Mucosa of gallbladder (tissue), 1 donor: ENCODE data around the gene COL4A4. TPM values are rescaled to one million over a fixed set of nuclear protein-coding genes. Genes with fewer than 3 reads are reported as not detected.
"Not testable (repeated sequence)": the region's sequence is repeated elsewhere in the genome, so short reads cannot be mapped to it uniquely, and the experiment has no call there.

Experiments
- DNase-seq: peaks from one replicate; pipeline ENCODE4 v3.0.0-alpha.2; 2020; ENCODE audit warnings: low spot score
- total RNA-seq: library from RNA; stranded (reverse); gene quantifications from one replicate; pipeline ENCODE4 v1.2.1, GENCODE V29; 2021
- donor health status: DM: no; HTN: no; CAD: no.

COL4A4 gene
- total RNA-seq = 30.4 TPM

GRCh38 chr2:227163998-227164762 lies at the start of gene COL4A4, which contains the start of gene COL4A3:
Gene COL4A4 (minus strand): TSS chr2:227164205. CDS start chr2:227147483, 16,722 bp downstream.
Gene COL4A3 (plus strand): TSS chr2:227164624. CDS start chr2:227164727, 103 bp downstream.
- peak; percentile 47 for DNase-seq

DNA sequence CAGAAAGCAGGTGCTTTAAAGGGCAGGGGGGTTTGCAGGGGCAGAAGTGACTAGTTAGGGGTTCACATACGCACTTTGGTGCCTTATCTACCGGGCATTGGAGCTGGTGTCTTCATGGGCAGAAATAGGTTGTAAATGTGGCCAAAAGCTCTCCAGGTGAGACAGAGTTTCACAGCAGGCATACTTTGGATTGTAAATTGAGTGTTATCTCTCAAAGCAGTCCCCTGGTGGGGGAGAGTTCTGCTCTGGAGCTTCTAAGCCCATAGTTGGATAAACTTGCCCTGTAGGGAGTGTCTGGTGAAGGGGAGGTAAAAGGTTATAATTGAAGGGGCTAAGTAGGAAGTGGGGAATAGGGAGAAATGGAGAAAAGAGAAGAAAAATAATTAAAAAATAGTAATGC lies 43.6 kb upstream of the COL4A4 start:
- no peak for DNase-seq

- DNase-seq = no peak
Observed at GRCh38 chr2:227206406-227206805, 42.4 kb upstream of the COL4A4 start.

DNA sequence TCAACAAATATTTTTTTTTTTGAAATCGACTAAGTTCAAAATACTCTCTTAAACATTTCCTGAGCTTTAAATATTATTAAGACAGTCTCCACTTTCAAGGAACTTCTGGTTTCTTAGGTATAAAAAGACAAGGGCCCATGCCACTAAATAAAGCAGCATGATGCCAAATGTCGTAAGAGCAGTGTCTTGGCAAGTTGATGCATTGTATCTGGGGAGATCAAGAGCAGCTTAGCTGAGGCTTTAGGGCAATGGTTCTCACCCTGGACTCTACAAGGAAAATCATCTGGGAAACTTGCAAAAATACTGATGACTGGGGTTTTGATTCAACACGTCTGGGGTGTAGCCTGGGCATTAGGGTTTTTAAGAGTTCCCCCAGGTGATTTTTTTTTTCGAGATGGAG lies 41.7 kb upstream of the COL4A4 start:
- no peak for DNase-seq

GRCh38 chr2:227204452-227204851 lies 40.4 kb upstream of the COL4A4 start:
- DNase-seq = no peak

- DNase-seq = no peak
Observed at GRCh38 chr2:227201771-227202170, 37.8 kb upstream of the COL4A4 start.

DNA sequence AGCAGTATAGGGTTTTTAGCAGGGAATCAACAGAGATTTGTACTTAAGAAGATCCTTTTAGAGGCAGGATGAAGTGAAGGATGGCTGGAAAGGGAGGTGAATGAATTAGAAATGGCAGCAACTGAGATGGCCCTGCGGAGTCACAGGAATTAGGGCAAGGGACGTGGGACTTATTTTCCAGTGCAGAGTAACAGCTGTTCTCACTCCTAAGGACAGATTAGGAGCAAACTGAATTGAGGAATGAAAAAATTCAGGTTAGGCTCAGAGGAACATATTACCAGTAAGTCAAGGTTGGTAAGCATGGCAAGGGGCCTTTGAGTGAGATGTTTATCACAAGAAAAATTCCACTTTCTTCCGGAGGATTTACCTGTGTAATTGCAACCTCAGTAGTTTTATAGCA lies 34.9 kb upstream of the COL4A4 start:
- no peak for DNase-seq

GRCh38 chr2:227194219-227194618 lies 30.2 kb upstream of the COL4A4 start:
- no peak for DNase-seq

GRCh38 chr2:227192491-227192890 lies 28.5 kb upstream of the COL4A4 start:
- DNase-seq = no peak

- DNase-seq = no peak
Observed at GRCh38 chr2:227191367-227191766, 27.4 kb upstream of the COL4A4 start.

DNA sequence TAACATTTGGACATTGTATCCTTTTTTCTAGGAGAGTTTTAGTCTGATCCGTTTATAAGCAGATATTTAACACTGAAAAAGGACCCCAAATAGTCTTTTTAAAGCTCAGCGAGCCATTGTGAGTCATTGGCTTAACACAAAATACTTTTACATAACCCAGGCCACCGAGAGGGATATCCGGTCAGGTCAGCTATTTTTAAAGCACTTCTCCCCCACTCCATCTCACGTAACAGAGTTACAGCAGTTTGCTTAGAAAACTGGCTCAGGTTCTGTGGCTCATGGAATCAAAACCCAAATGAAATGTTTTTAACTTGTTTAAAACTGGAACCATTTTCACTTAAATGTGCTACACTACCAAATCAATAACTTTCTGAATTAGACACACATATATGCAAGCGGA lies 24.3 kb upstream of the COL4A4 start:
- no peak for DNase-seq

DNA sequence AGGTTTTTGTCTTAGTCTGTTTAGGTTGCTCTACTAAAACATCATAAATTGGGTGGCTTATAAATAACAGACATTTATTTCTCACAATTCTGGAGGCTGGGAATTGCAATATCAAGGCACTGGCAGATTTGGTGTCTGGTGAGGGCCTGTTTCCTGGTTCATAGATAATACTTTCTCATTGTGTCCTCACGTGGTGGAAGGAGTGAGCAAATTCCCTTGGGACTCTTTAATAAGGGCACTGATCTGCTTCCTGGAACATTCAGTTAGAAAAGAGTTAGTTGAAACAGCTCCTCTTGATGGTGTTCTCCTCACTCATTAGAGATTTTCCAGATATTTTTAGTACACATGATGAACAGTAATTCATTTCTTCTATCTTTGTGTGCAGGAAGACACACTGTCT lies 22.7 kb upstream of the COL4A4 start:
- DNase-seq = no peak

GRCh38 chr2:227185615-227186232 lies 21.7 kb upstream of the COL4A4 start:
- no peak for DNase-seq

DNA sequence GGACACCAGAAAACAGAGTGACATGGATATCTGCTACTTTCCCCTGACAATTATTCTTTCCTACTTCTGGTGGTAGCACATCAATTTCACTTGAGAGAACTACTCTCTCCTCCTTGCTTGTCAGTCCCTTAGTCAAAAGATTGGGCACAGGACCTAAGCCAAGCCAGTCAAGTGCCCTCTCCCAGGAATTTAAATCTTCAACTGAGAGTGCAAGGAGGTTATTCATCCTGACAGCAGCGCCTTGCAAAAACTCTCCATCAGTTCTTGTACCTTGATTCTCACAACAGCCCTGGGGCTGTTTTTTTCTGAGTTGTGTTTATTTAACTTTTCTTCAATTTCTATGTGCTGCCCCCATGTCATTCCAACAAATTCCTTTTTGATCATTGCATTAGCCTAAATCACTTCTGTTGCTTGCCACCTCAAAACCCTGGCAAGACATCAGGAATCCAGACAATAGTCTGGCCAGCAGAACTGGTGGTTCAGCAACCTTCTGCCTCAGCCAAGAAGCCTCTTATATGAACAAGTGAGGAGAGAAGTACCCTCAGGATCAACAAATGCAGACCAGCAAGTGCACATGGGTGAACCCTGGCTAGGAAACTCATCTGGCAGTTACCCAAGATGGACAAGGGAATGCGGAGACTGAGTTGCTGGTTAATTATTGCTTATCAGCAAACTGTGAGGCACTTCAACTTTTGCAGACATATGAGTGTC lies 19.8 kb upstream of the COL4A4 start:
- DNase-seq = peak; percentile 70

GRCh38 chr2:227182765-227183164 lies 18.8 kb upstream of the COL4A4 start:
- no peak for DNase-seq

GRCh38 chr2:227180770-227181169 lies 16.8 kb upstream of the COL4A4 start:
- no peak for DNase-seq

DNA sequence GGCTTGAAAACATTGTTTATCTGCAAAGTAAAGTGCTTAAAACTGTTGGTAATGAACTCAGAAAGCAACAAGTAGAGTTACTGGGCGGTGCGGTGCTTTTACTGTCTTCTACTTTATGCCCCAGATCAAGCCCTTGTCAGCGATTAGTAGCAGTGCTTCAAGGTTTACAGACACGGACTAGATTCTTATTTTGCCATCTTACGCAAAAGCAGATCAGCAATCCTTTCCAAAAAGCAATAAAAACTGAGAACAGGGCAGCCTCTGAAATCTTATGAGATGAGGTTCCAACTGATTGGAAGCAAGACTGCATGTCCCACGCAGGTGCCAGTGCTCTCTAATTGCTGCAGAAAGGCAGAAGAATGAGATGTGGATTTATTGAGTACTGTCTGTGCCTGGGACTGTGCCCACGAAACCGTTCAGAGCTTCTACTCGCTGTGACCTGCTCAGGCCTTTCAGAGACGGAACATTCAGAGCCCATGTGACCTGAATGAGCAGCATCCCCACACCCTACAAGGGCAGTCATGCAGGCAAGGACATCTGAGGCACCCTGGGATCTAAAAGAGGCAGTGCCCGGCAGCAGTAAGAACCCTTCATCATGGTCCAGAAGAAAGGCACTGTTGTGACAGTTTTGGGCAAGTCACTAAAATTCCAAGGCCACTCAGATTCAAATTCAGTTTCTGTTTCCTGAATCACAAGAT lies 16.1 kb upstream of the COL4A4 start:
- peak; percentile 24 for DNase-seq

- no peak for DNase-seq
Observed at GRCh38 chr2:227177592-227178336, 13.8 kb upstream of the COL4A4 start.

- not testable (repeated sequence) for DNase-seq
Observed at GRCh38 chr2:227171779-227172178, 7.8 kb upstream of the COL4A4 start.

- peak; percentile 39 for DNase-seq
Observed at GRCh38 chr2:227164763-227165291, 822 bp upstream of the COL4A4 start.

- no peak for DNase-seq
Observed at GRCh38 chr2:227163485-227163997, 464 bp downstream of the COL4A4 start.
